ENCODE data around the gene SYCE1L.

The SYCE1L gene

GRCh38 chr16:77246150-77246549, 46.9 kb downstream of the SYCE1L start:
- no peak for DNase-seq (ENCODE audit: extremely low read depth in 1 of 2, low read depth in 1 of 2)

- no peak for DNase-seq (ENCODE audit: extremely low read depth in 1 of 2, low read depth in 1 of 2)
These were observed 51.2 kb downstream of the SYCE1L start for GRCh38 chr16:77250400-77250799.
